ENCODE data around the gene GPR84.
A peak's percentile ranks its signal among the peaks of the same experiment; 100 is the strongest.

The GPR84 gene

DNA sequence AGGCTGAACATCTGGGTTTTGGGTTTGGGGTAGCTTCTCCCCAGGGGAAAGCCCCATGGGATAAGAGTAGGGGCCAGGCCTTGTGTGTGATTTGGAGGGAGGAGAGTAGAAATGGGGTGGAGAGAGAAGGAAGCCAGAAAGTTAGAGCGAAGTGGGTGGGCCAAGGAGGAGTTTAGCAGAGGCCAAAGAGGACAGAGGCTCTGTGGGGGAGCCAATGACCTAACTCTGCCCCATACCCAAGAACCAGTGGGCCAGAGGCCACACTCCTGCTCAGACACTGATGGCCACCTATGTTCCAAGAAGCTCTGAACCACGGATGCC lies 10.9 kb upstream of the GPR84 start:
- no peaks in the 10 kb centered on the region for H3K9me3 ChIP-seq (replicated peaks in 1 of 11)
- peak overlapping the region; percentile 53 to 72 (median 66); a peak in 21 of 22 replicates for H3K27ac ChIP-seq
- peaks cover 0 to 15% (median 0%) of the 10 kb centered on the region in 11 experiments; a peak in 5 of 22 replicates for H3K27me3 ChIP-seq
- TF ChIP-seq Cebpa-rat (IDR thresholded peaks at IDR 0.05), result no peak
- H3K9ac ChIP-seq, result peak overlapping the region; percentile 25 to 73 (median 57)
- peaks cover 3 to 83% (median 54%) of the 10 kb centered on the region in 11 experiments; a peak in 19 of 22 replicates for H3K36me3 ChIP-seq
- H3K4me1 ChIP-seq, result peaks cover 78 to 98% (median 95%) of the 10 kb centered on the region in 10 experiments
- peaks cover 0 to 73% (median 12%) of the 10 kb centered on the region in 11 experiments; a peak in 13 of 22 replicates for H4K20me1 ChIP-seq
- H3K4me3 ChIP-seq, result peak overlapping the region in 3 of 10 experiments; percentile 9 to 31 (median 9); a peak in 4 of 20 replicates
- H3K4me2 ChIP-seq, result peak overlapping the region; percentile 84 to 99 (median 95)

DNA sequence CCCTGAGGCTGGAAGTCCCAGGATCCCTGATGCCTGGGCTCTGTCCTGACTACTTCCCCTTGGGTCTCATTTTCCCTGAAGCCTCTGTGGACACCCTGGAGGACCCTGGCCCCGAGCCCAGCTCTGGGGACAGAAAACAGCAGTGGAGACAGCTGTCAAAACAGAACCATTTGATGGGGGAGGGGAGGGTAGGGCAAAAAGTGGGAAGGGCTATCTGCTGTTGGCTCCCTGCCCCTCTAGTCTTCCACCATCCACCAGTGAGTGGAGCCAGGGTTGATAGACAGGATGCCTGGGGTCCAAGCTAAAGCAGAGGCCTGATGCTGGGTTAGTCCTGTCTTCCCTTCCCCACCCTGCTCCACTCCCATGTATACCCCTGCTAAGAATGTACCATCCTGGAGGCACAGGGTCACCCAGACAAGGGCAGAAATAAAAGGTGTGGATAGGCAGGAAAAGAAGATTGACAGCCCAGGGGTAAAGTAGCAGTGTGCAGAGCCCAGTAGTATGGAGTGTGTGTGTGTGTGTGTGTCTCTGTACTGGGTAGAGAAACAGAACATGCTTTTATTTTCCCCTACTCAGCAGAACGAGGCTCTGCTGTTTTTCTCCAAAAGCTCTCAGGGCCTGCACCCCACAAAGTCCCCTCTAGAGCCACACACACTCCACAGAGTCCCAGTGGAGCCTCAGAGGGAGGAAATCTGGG lies 10.4 kb upstream of the GPR84 start:
- H3K9me3 ChIP-seq (replicated peaks in 1 of 11), result no peaks in the 10 kb centered on the region

GRCh38 chr12:54373649-54374561 lies 9.6 kb upstream of the GPR84 start:
- H3K9ac ChIP-seq, result peak overlapping the region; percentile 25 to 73 (median 57); a peak in 15 of 22 replicates
- H3K27ac ChIP-seq, result peak overlapping the region; percentile 6 to 72 (median 66); a peak in 18 of 22 replicates
- TF ChIP-seq Cebpa-rat (IDR thresholded peaks at IDR 0.05), result no peak
- no peaks in the 10 kb centered on the region for H3K9me3 ChIP-seq (replicated peaks in 1 of 11)
- H3K27me3 ChIP-seq, result peaks cover 0 to 10% (median 0%) of the 10 kb centered on the region in 11 experiments; a peak in 5 of 22 replicates
- peak overlapping the region in 4 of 10 experiments; percentile 6 to 20 (median 18); a peak in 4 of 20 replicates for H3K4me3 ChIP-seq
- H3K4me2 ChIP-seq, result peak overlapping the region; percentile 84 to 99 (median 95)
- peaks cover 79 to 99% (median 96%) of the 10 kb centered on the region in 10 experiments for H3K4me1 ChIP-seq
- peaks cover 0 to 63% (median 6%) of the 10 kb centered on the region in 11 experiments; a peak in 12 of 22 replicates for H4K20me1 ChIP-seq
- peaks cover 5 to 80% (median 54%) of the 10 kb centered on the region in 11 experiments; a peak in 19 of 22 replicates for H3K36me3 ChIP-seq

More for the DNA sequence above, 10.4 kb upstream of the GPR84 start:
- Histone ChIP-seq H3K4me2 (peak overlapping the region; percentile 84 to 99 (median 95)), H3K4me3 (peak overlapping the region in 3 of 10 experiments; percentile 9 to 31 (median 9); a peak in 5 of 20 replicates), H4K20me1 (peaks cover 0 to 69% (median 12%) of the 10 kb centered on the region in 11 experiments; a peak in 13 of 22 replicates), H3K27me3 (peaks cover 0 to 15% (median 0%) of the 10 kb centered on the region in 11 experiments; a peak in 5 of 22 replicates), H3K4me1 (peaks cover 78 to 99% (median 95%) of the 10 kb centered on the region in 10 experiments), H3K36me3 (peaks cover 5 to 80% (median 54%) of the 10 kb centered on the region in 11 experiments; a peak in 19 of 22 replicates), H3K27ac (peak overlapping the region; percentile 53 to 72 (median 66); a peak in 21 of 22 replicates), H3K9ac (peak overlapping the region; percentile 25 to 73 (median 57))
- no peak for TF ChIP-seq Cebpa-rat (IDR thresholded peaks at IDR 0.05)

DNA sequence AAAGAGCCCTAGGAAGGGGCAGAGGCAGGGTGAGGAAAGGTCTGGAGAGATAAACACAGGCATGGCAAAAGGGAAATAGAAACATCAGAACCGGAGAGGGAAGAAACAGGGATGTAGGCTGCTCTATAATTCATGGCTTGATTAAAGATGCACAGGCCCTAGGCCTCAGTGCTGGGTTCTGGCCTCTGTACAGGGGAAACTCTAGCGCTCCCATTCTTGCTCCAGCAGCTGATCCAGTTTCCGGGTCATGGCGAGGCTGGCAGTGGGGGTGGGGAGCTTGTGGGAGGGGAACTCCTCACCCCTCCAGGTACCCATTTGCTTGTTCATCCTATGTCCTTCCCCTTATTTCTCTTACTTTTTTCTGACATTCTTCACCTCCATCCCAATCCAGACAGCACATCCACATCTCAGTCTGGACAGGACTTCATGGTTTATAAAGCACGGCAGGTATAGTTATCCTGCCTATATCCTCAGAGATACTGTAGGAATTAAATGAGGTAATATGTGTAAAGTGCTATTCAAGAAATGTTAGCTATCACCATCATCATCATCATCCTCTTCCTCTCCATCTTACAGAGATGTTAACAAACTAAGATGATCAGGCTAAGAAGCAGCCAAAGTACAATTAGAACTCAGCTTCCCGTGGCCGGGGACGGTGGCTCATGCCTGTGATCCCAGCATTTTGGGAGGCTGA lies 8.0 kb upstream of the GPR84 start:
- Histone ChIP-seq H3K9me3 (replicated peaks in 1 of 11) (no peaks in the 10 kb centered on the region), H3K4me3 (peak overlapping the region in 7 of 10 experiments; percentile 1 to 45 (median 30); a peak in 9 of 20 replicates), H3K9ac (peak overlapping the region; percentile 14 to 61 (median 49); a peak in 19 of 22 replicates), H3K4me2 (peak overlapping the region; percentile 74 to 99 (median 95)), H3K27me3 (no peaks in the 10 kb centered on the region), H3K27ac (peak overlapping the region; percentile 21 to 70 (median 61); a peak in 20 of 22 replicates), H3K36me3 (peaks cover 5 to 68% (median 48%) of the 10 kb centered on the region in 11 experiments; a peak in 19 of 22 replicates), H3K4me1 (peaks cover 87 to 100% (median 98%) of the 10 kb centered on the region in 10 experiments), H4K20me1 (peaks cover 0 to 49% (median 0%) of the 10 kb centered on the region in 11 experiments; a peak in 5 of 22 replicates)
- no peak for TF ChIP-seq Cebpa-rat (IDR thresholded peaks at IDR 0.05)

- Histone ChIP-seq H3K9me3 (replicated peaks in 1 of 11) (no peaks in the 10 kb centered on the region), H3K4me2 (peak overlapping the region; percentile 74 to 99 (median 95)), H3K9ac (peak overlapping the region; percentile 14 to 61 (median 49); a peak in 19 of 22 replicates), H4K20me1 (peaks cover 0 to 41% (median 0%) of the 10 kb centered on the region in 11 experiments; a peak in 4 of 22 replicates), H3K4me1 (peaks cover 83 to 100% (median 98%) of the 10 kb centered on the region in 10 experiments), H3K27me3 (no peaks in the 10 kb centered on the region), H3K36me3 (peaks cover 5 to 61% (median 40%) of the 10 kb centered on the region in 11 experiments; a peak in 18 of 22 replicates), H3K4me3 (peak overlapping the region in 7 of 10 experiments; percentile 1 to 45 (median 30); a peak in 11 of 20 replicates), H3K27ac (peak overlapping the region; percentile 21 to 70 (median 61); a peak in 20 of 22 replicates)
- TF ChIP-seq Cebpa-rat (IDR thresholded peaks at IDR 0.05), result no peak
These were observed 7.2 kb upstream of the GPR84 start for GRCh38 chr12:54371328-54372112.

GRCh38 chr12:54370171-54370730 lies 6.0 kb upstream of the GPR84 start:
- Histone ChIP-seq H3K4me3 (no peak overlapping the region), H3K9ac (peak overlapping the region in 7 of 11 experiments; percentile 7 to 59 (median 48); a peak in 7 of 22 replicates), H3K4me1 (peaks cover 71 to 100% (median 98%) of the 10 kb centered on the region in 10 experiments), H3K27ac (peak overlapping the region in 7 of 11 experiments; percentile 59 to 70 (median 65); a peak in 12 of 22 replicates), H3K9me3 (replicated peaks in 1 of 11) (no peaks in the 10 kb centered on the region), H3K27me3 (no peaks in the 10 kb centered on the region), H3K36me3 (peaks cover 5 to 48% (median 36%) of the 10 kb centered on the region in 11 experiments; a peak in 18 of 22 replicates), H3K4me2 (peak overlapping the region in 10 of 11 experiments; percentile 84 to 99 (median 96); a peak in 15 of 22 replicates), H4K20me1 (peaks cover 0 to 30% (median 0%) of the 10 kb centered on the region in 11 experiments; a peak in 4 of 22 replicates)
- no peak for TF ChIP-seq Cebpa-rat (IDR thresholded peaks at IDR 0.05)

All from BLaER1 treated with 17β-estradiol and CSF1 and Interleukin-3, amounts not matched to agents 10 nM and 100 nM (cell line).